HFFc6 (cell line): ENCODE measurements around the gene SSRP1. TPM values are rescaled to one million over a fixed set of nuclear protein-coding genes. Genes with fewer than 3 reads are reported as not detected.

Source experiments
- total RNA-seq, 6 experiments: library from RNA; stranded (reverse); fragmentation: NEBNext Ultra II Directional; extraction: Animal tissue kit (Norgen Biotek cat#: 25700); gene quantifications; 2 replicates in 1 of 6; 3 replicates in 5 of 6; pipeline ENCODE4 v1.2.3, GENCODE V29; 2021

The SSRP1 gene
- total RNA-seq, 6 experiments from 2014 or later, result 84.0 to 141 (median 133) TPM

Other genes with a start within 250 kb of the SSRP1 start
- gene LRRC55, start 153.9 kb downstream of the SSRP1 start, total RNA-seq, result not detected
- gene APLNR, start 98.6 kb downstream of the SSRP1 start, total RNA-seq, result not detected
- gene TNKS1BP1, start 10.9 kb downstream of the SSRP1 start, total RNA-seq, result 100 to 1,000 TPM; 118 to 134 (median 123) TPM
- gene P2RX3, start 2.5 kb upstream of the SSRP1 start, total RNA-seq, result not detected
- gene PRG3, start 45.3 kb upstream of the SSRP1 start, total RNA-seq, result not detected
- gene PRG2, start 54.8 kb upstream of the SSRP1 start, total RNA-seq, result not detected
- 10 to 100 TPM in 4 of 6 experiments, 1 to 10 TPM in 2; 2.1 to 18.7 (median 15.8) TPM for gene SLC43A3, start 91.2 kb upstream of the SSRP1 start, total RNA-seq
- under 1 TPM; 0.09 to 0.66 (median 0.35) TPM for gene RTN4RL2, start 124.6 kb upstream of the SSRP1 start, total RNA-seq
- gene SLC43A1, start 179.8 kb upstream of the SSRP1 start, total RNA-seq, result 1 to 10 TPM; 3.1 to 4.7 (median 4.3) TPM
- 10 to 100 TPM; 43.6 to 72.9 (median 58.4) TPM for gene TIMM10, start 194.9 kb upstream of the SSRP1 start, total RNA-seq
- not detected for gene SMTNL1, start 201.7 kb upstream of the SSRP1 start, total RNA-seq
- 10 to 100 TPM; 34.1 to 46.5 (median 43.3) TPM for gene UBE2L6, start 231.8 kb upstream of the SSRP1 start, total RNA-seq